ENCODE results near the gene CD2AP. TPM values are rescaled to one million over a fixed set of nuclear protein-coding genes. Genes with fewer than 3 reads are reported as not detected.

The CD2AP gene
- total and polyA plus RNA-seq, 9 of the 15 experiments (the other 6 are each of a cell fraction or from before 2014, with no cell fraction given): 9.4 to 69.7 (median 38.7) TPM

GRCh38 chr6:47534063-47534462, 56.5 kb downstream of the CD2AP start (continued):
- TF ChIP-seq, protein P1, sequence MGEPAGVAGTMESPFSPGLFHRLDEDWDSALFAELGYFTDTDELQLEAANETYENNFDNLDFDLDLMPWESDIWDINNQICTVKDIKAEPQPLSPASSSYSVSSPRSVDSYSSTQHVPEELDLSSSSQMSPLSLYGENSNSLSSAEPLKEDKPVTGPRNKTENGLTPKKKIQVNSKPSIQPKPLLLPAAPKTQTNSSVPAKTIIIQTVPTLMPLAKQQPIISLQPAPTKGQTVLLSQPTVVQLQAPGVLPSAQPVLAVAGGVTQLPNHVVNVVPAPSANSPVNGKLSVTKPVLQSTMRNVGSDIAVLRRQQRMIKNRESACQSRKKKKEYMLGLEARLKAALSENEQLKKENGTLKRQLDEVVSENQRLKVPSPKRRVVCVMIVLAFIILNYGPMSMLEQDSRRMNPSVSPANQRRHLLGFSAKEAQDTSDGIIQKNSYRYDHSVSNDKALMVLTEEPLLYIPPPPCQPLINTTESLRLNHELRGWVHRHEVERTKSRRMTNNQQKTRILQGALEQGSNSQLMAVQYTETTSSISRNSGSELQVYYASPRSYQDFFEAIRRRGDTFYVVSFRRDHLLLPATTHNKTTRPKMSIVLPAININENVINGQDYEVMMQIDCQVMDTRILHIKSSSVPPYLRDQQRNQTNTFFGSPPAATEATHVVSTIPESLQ (CRISPR knock-in tag; IDR thresholded peaks at IDR 0.05): no peak
- peak in 1 of 2 experiments; percentile 38; a peak in 1 of 4 replicates for TF ChIP-seq FOXA3 (CRISPR knock-in tag; conservative IDR thresholded peaks at IDR 0.05 in 1 of 2, IDR thresholded peaks at IDR 0.05 in 1 of 2)
- TF ChIP-seq, protein P2, sequence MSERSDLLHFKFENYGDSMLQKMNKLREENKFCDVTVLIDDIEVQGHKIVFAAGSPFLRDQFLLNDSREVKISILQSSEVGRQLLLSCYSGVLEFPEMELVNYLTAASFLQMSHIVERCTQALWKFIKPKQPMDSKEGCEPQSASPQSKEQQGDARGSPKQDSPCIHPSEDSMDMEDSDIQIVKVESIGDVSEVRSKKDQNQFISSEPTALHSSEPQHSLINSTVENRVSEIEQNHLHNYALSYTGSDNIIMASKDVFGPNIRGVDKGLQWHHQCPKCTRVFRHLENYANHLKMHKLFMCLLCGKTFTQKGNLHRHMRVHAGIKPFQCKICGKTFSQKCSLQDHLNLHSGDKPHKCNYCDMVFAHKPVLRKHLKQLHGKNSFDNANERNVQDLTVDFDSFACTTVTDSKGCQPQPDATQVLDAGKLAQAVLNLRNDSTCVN (CRISPR knock-in tag; IDR thresholded peaks at IDR 0.05): no peak
- TF ChIP-seq ZNF121 (CRISPR knock-in tag; conservative IDR thresholded peaks at IDR 0.05): no peak
- no peak for TF ChIP-seq ZC3H8 (IDR thresholded peaks at IDR 0.05)
- no peak for TF ChIP-seq POLR2A (conservative IDR thresholded peaks at IDR 0.05)
- TF ChIP-seq ZNF77 (CRISPR knock-in tag; IDR thresholded peaks at IDR 0.05): no peak
- TF ChIP-seq, protein P3, sequence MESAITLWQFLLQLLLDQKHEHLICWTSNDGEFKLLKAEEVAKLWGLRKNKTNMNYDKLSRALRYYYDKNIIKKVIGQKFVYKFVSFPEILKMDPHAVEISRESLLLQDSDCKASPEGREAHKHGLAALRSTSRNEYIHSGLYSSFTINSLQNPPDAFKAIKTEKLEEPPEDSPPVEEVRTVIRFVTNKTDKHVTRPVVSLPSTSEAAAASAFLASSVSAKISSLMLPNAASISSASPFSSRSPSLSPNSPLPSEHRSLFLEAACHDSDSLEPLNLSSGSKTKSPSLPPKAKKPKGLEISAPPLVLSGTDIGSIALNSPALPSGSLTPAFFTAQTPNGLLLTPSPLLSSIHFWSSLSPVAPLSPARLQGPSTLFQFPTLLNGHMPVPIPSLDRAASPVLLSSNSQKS (CRISPR knock-in tag; IDR thresholded peaks at IDR 0.05): no peak
- TF ChIP-seq NCOR1 (IDR thresholded peaks at IDR 0.05): no peak
- TF ChIP-seq ZNF696 (CRISPR knock-in tag; conservative IDR thresholded peaks at IDR 0.05): no peak
- no peak for TF ChIP-seq ZNF324 (CRISPR knock-in tag; IDR thresholded peaks at IDR 0.05)
- no peak for TF ChIP-seq NR3C1 (CRISPR knock-in tag; IDR thresholded peaks at IDR 0.05)
- TF ChIP-seq JUND (IDR thresholded peaks at IDR 0.05; ENCODE audit: borderline replicate concordance, low read depth, low read length): no peak
- TF ChIP-seq JUND (tag; IDR thresholded peaks at IDR 0.05; ENCODE audit: borderline replicate concordance, low read depth, low read length): 0 out of 3 replicates have a peak, but pooled peaks have one; percentile 14
- no peak for TF ChIP-seq TAF15 (IDR thresholded peaks at IDR 0.05; ENCODE audit: low read depth, low read length)
- TF ChIP-seq CUX1 (CRISPR knock-in tag; IDR thresholded peaks at IDR 0.05): no peak
- no peak for TF ChIP-seq TCF7L2 (IDR thresholded peaks at IDR 0.05; ENCODE audit: low read depth, low read length)
- TF ChIP-seq ZNF24 (IDR thresholded peaks at IDR 0.05): no peak
